ENCODE measurements around the gene ARID1B. TPM values are rescaled to one million over a fixed set of nuclear protein-coding genes. Genes with fewer than 3 reads are reported as not detected.
A peak's percentile ranks its signal among the peaks of the same experiment; 100 is the strongest.

Gene ARID1B
- total and polyA plus RNA-seq, 2 of the 4 experiments (the other 2 are of a cell fraction): 14.5 to 20.1 TPM

- peak; percentile 24 for ATAC-seq (ENCODE audit: low read depth)
- H3K4me1 ChIP-seq (ENCODE audit: control insufficient read depth, insufficient read depth, low read length): peaks cover 6% of the 10 kb centered on the region
- H3K27ac ChIP-seq (ENCODE audit: insufficient read depth, low read length): peak overlapping the region; percentile 100
- DNase-seq: no peak
- dilution Hi-C loops (cut with HindIII; ENCODE audit: low sequenced_read_pairs, unreplicated experiment): no loop called here
- BruUV-seq (replicated peaks): no TSS peak
- H2AK5ac ChIP-seq (ENCODE audit: low read depth, low read length): no peak overlapping the region
- peak overlapping the region; percentile 98 for H2BK5ac ChIP-seq (ENCODE audit: low read depth, low read length, poor library complexity, severe bottlenecking)
- no peak overlapping the region; the same call in 1 of the 2 replicates for H3K14ac ChIP-seq (replicated peaks; ENCODE audit: low read depth, low read length)
- no peaks in the 10 kb centered on the region for H3K27me3 ChIP-seq (ENCODE audit: control insufficient read depth, insufficient read depth, low read length)
- H3K9me3 ChIP-seq (ENCODE audit: control insufficient read depth, insufficient read depth, low read length): no peaks in the 10 kb centered on the region
- no peak overlapping the region for H2BK15ac ChIP-seq (ENCODE audit: low read depth, low read length)
- peak overlapping the region; percentile 33 to 64; a peak in 2 of 4 replicates for H4K8ac ChIP-seq (ENCODE audit: low read depth in 2 of 2, low read length in 2 of 2)
- no peak overlapping the region; the same call in 1 of the 2 replicates for H4K5ac ChIP-seq (ENCODE audit: low read depth, low read length)
- peaks cover 2% of the 10 kb centered on the region; the same call in 1 of the 2 replicates for H3K9me1 ChIP-seq (ENCODE audit: insufficient read depth, low read length)
- H3K4ac ChIP-seq (ENCODE audit: low read depth, low read length): peak overlapping the region; percentile 98
- intact Hi-C loops (cut with micrococcal nuclease): loop anchor here (5.0 kb wide), 4 partner anchors 56 to 1451 kb away; no protein-coding TSS in a partner anchor
- H3K9ac ChIP-seq (ENCODE audit: low read depth, low read length): peak overlapping the region; percentile 98
- TF ChIP-seq FOS (IDR thresholded peaks at IDR 0.05; ENCODE audit: low read depth, low read length): no peak
- H3K4me3 ChIP-seq (ENCODE audit: insufficient read depth, low read depth, low read length): peak overlapping the region; percentile 99
- H3K56ac ChIP-seq (ENCODE audit: extremely low read depth, insufficient read depth, low read length): no peak overlapping the region
- H3K4me2 ChIP-seq (ENCODE audit: low read depth, low read length): peak overlapping the region; percentile 82; the same call in 1 of the 2 replicates
- H4K91ac ChIP-seq (ENCODE audit: insufficient read depth, low read depth, low read length): no peak overlapping the region
- ChIA-PET POLR2A (ENCODE audit: unreplicated experiment) (interaction anchor here (0.5 to 0.7 kb wide), 4 partner anchors 46 to 997 kb away, joined by 3 to 5 read pairs (median 3); no protein-coding TSS in a partner anchor), CTCF (no interaction called here)
- in situ Hi-C loops (cut with MboI; ENCODE audit: low sequenced_read_pairs): no loop called here
- H2BK120ac ChIP-seq (ENCODE audit: low read depth, low read length): no peak overlapping the region
- H3K36me3 ChIP-seq (ENCODE audit: control insufficient read depth, insufficient read depth, low read length): no peaks in the 10 kb centered on the region
- no peak overlapping the region for H2BK20ac ChIP-seq (ENCODE audit: low read depth, low read length)
- H3K79me1 ChIP-seq (ENCODE audit: low read depth in 1 of 2, low read length in 2 of 2): peaks cover 4 to 14% of the 10 kb centered on the region in 2 experiments; a peak in 2 of 4 replicates
- H3K23ac ChIP-seq (ENCODE audit: low read depth, low read length): peak overlapping the region; percentile 55; the same call in 1 of the 2 replicates
- peak overlapping the region; percentile 94 for H2AFZ ChIP-seq (replicated peaks; ENCODE audit: low read length, poor library complexity)
- peak overlapping the region; percentile 88 for H2AK9ac ChIP-seq (replicated peaks; ENCODE audit: low read depth, low read length, poor library complexity)
- no peak overlapping the region; the same call in 1 of the 2 replicates for H3K18ac ChIP-seq (ENCODE audit: low read depth, low read length)
- WGBS, 2 experiments (ENCODE audit: extremely low coverage in 2 of 2, insufficient read length in 1 of 2): 0% methylated on average over 37 of the region's 100 CpGs; no CpG with 5 or more reads in 1 of the 2 experiments
- peaks cover 19% of the 10 kb centered on the region for H4K20me1 ChIP-seq (ENCODE audit: insufficient read depth, low read length)
Observed at GRCh38 chr6:156778454-156779205, 1.5 kb downstream of the ARID1B start.

Data from IMR-90 (cell line).